HG02884 (cell line): Measurements from ENCODE around the gene LUZP2.

Experiments used
- ATAC-seq: cut with Tn5 transposase; IDR thresholded peaks from one replicate; pipeline ENCODE4 v1.9.1; 2021; ENCODE audit warnings: mild to moderate bottlenecking, moderate library complexity; ENCODE audit not compliant: unreplicated experiment

Gene LUZP2

DNA sequence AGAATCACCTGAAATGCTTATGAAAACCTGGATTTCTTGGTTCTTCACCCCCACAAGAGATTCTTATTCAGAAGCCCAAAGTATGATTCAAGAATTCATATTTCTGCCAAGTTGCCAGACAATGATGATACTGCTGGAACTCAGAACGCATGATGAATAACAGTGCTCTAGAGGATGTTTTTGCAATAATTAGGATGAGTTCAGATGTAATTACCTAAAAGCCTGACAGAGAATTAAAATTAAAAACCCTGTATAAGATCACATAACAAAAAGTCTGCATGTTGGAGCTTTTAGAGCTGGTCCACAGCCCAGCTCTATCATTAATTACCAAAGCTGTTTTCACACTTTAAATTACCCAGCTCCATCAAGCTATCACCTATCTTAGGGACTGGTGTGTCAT, 211.8 kb downstream of the LUZP2 start:
- no peak for ATAC-seq

DNA sequence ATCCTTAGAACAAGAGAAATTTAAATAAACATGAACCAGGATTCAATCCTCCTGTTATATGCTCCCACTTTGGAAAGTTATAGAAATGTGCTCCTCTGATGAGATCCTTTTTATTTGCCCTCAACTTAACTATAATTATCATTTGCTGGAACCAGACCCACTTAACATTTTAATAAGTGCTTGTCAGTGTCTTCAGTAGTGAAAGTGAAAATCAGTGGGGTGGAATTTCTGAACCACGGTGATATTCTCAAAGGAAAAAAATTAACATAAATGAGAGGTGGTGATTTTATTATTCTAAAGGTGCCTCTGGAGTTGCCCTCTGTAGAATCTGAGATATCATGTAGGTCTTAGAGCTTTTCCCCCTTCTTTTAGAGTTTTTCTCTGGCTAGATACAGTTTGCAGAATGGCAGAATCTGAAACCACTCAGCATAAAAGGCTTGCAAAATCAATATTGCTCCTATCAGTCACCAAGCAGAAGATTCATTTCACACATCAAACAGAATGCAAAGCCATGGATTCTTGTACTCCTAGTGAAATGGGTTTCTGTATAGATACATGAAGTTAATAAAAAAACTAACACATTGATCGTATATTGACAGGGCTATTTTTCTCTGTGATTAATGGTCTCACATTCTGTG, 213.2 kb downstream of the LUZP2 start:
- ATAC-seq: no peak

DNA sequence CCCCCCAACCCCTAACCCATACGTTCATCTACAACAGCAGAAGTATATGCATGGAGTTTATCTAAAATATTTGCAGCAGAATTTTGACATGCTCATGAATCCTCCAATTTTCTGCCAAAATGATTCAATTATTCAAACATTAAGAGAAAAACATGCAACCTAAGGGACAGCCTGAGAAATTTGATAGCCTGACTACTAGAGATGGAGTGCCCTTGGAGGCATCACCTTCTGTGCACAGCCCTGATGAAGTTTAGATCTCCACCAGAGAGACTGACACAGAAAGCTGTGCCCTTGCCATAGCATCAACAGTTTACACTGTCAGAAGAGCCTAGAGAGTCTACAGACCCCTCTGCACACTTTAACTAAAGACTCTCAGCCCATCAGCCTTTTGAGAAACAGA, 217.7 kb downstream of the LUZP2 start:
- ATAC-seq: no peak

DNA sequence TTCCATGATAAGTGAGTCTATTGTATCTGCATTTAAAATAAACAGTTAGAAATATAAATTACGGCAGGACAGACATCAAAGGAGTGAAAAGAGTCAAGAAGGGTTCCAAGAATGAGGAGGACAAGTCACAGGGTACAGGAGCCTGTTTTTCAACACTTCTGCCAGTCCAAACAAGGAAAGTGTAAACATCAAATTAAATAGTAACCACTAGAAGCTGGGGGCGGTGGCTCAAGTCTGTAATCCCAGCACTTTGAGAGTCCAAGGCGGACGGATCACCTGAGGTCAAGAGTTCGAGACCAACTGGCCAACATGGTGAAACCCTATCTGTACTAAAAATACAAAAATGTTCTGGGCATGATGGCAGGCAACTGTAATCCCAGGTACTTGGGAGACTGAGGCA, 219.6 kb downstream of the LUZP2 start:
- no peak for ATAC-seq

DNA sequence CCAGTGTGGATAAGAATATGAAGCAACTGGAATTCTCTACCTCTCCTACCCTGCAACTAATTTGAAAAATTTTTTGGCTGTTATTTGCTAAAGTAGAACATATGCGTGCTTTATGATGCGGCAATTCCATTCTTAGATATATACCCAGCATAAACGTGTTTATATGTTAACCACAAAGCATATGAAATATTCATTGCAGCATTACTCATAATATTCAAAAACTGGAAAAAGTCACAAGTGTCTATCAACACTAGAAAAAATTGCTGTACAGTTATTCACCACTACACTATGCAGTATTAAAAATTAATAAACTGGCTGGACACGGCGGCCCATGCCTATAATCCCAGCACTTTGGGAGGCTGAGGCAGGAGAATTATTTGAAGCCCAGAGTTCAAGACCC, 226.4 kb downstream of the LUZP2 start:
- no peak for ATAC-seq

DNA sequence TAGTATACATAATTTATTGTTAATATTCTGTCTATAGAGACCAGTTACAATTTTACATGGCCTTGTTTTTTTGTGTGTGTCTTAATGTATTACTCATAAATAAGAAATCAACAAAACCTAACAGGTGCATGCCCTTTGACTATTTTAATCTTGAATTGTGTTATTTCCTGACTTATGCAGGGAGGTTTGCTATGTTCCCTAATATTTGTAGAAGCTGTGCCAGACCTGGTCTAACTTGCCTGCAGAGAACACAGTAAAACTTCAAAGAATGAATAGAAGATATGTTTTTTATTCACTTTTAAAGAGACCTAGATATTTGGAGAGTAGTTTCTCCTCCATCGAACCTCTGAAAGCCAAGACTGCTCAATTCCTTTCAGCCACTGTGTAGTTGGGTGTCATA, 234.7 kb downstream of the LUZP2 start:
- ATAC-seq: no peak

DNA sequence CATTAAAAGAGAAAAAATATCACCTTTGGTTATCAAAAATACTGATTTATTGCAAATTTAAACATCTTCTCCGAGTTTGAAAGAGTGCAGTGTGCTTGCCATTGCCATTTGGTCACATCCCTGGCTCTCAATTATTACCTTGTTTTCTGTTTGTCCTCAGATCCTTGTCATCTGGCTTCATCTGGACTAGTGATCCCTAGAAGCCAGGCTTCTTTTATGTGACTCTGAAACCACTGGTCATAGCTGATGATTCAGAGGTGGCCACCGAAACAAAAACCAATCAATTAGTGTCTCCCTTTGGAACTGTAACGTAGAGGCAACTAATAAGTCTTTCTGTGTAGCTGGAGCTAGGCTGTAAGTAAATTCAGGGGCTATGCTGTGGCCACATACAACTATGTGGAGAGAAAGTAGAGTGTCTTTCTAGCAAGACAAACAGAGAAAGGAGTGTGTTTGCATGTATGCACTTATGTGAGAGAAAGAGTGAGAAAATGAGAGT, 237.9 kb downstream of the LUZP2 start:
- ATAC-seq: no peak

DNA sequence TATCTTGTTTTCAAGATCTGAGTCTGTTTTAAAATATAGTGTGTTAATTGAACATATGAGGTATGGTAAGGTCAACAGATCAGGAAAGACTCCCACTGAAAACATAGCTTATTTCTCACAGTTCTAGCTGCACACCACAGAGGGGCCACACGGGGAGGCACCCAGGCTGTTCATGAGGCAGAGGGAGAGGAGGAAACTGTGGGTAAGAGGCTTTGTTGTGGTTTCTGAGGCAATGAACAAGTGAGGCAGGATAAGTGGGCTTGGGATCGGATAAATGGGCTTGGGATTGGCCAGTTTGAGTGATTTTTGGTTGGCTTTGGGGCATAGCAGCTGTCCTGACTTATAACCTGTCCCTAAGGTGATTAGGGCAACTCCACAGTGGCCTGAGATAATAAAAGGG, 242.1 kb downstream of the LUZP2 start:
- ATAC-seq: no peak

DNA sequence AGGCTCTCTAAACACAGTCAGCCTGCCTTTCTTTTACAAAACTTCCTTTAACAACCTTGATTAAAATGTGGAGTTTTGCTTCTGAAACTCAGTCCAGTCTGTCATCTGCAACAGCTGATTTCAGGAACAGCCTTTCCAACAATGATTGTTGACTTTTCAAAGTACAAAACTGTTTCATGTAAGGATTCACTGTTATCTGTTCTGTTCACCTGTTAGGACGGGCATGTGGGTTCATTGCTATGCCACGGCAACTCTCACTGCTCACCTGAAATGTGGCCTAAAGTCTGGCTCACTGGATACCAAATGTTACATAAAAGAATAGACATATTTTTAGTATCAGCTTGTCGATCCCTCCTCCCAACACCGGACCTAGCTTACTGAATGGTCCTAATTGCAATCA, 242.8 kb downstream of the LUZP2 start:
- no peak for ATAC-seq

DNA sequence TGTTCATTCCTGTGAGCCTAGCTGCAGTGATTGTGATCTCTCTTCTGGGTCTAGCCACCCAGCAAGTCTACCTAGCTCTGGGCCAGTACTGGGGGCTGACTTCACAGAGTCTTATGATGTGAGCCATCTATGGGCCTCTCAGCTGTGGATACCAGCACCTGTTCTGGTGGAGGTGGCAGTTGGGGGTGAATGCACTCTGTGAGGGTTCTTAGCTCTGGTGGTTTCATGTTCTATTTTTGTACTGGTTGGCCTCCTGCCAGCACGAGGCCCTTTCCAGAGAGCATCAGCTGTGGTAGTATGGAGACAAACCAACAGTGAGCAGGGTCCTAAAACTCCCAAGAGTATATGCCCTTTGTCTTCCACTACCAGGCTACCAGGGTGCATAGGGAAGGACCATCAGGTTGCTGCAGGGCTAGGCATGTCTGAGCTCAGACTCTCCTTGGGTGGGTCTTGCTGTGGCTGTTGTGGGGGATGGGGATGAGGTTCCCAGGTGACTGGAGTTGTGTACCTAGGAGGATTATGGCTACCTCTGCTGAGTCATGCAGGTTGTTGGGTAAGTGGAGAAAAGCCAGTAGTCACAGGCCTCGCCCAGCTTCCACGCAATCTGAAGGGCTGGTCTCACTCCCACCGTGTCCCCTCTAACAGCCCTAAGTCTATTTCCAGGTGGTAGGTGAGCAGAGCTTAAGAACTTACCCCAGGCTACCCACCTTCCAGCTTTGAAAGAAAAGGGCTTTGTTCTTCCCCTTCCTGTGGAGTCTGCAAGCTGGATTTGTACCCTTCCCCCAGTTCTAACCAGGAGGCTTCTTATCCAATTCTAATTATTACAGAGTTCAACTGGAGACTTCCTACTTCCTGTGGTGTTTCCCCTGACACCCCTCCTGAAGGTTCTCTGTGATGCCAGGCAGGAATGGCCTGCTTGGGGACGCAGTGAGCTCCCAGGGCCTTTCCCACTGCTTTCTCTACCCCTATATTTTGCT, 250.7 kb downstream of the LUZP2 start:
- ATAC-seq: no peak

DNA sequence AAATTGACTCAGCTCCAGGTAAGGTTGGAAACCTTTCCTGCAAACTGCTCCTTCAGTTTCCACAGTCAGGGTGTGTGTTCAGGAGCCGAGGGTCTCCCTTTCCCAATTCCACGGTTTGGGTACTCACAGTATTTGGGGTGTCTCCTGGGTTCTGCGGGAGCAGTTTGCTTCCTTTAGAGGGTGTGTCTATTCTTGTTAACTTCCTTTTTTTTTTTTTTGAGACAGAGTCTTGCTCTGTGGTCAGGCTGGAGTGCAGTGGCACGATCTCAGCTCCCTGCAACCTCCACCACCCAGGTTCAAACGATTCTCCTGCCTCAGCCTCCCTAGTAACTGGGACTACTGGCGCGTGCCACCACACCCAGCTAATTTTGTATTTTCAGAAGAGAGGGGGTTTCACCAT, 251.4 kb downstream of the LUZP2 start:
- no peak for ATAC-seq

DNA sequence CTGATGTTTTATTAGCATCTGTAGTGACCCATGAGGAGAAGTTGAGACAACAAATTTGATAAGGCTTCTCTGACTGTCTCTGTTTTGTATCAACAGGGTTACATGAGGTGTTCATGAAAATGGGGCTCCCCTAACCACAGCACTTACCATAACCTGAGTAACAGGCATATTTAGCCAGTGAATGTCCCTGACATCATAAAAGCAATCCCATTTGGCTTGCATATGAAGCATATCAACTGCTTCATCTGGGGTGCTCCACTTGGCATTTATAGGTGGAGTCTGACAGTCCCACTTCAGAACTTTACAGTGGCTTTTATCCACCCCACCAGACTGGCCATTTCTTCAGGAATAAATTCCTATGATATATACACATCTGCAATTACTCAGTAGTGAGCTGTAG, 257.6 kb downstream of the LUZP2 start:
- ATAC-seq: no peak

DNA sequence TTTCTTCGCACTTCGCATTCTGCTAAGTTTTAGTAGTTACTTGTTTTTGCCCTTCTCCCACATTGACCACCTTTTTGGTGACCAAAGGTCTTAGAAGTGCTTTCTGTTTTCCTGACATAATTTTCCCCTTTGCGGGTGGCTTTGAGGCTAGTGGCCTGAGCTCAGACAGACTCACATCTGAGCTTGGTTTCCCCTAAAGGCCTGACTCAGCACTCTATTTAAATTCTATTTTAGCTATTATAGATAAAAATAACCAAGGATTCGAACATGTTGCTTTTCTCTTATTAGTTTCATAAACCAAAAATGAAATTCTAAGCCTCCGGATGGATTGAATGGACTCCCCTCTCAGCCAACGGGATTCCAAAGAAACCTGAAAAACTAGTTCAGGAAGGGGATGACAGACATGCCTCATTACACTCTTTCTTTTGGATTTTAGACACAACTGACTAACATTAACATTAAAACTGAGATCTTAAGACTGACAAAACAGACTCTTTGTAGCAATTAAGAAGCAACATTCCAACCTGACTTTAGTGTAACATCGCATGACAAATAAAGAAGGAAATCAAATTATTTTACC, 258.5 kb downstream of the LUZP2 start:
- ATAC-seq: no peak

DNA sequence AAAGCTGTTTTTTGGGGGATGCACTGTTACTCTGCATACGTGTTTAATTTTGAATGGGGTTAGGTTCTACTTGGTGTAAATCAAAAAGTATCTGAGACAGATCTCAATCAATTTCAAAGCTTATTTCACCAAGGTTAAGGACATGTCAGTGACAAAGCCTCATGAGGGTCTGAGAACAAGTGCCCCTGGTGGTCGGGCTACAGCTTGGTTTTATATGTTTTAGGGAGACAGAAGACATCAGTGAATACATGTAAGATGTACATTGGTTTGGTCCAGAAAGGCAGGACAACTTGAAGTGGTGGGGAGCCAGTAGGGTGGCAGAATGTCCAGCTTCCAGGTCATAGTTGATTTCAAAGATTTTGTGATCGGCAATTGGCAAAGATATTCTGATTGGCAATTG, 262.9 kb downstream of the LUZP2 start:
- no peak for ATAC-seq

DNA sequence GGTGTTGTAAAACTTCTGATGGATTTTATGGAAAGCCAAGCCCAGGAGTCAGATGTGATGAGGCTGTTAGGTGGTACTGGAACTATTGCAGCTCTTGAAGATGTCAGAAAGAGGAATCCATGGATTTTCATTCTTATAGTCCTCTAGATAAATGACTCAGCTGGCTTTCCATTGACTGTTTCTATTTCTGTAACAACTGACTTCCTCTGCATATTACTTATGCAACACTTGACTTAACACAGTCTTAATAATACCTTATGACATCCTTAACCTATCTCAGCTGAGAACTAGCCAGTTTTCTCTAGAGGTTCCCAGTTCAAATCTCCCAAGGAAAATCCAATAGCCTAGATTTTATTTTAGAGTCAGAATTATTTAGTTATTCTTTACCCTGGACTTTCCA, 263.8 kb downstream of the LUZP2 start:
- no peak for ATAC-seq

DNA sequence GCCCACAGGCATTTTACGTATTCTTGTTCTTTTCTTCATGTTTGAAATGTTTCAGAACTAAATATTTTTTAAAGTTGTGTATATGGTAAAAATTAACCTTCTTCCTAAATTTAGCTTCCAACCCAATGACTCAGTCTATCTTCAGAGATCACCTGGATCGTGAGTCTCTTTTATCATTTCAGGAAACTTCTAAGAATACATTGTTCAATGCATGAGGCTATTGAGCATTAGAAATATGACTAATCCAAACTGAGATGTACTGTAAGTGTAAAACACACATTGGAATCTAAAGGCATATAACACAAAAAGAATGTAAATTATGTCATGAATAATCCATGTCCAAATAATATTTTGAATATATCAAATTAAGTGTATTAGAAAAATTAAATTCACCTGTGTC, 265.2 kb downstream of the LUZP2 start:
- no peak for ATAC-seq

DNA sequence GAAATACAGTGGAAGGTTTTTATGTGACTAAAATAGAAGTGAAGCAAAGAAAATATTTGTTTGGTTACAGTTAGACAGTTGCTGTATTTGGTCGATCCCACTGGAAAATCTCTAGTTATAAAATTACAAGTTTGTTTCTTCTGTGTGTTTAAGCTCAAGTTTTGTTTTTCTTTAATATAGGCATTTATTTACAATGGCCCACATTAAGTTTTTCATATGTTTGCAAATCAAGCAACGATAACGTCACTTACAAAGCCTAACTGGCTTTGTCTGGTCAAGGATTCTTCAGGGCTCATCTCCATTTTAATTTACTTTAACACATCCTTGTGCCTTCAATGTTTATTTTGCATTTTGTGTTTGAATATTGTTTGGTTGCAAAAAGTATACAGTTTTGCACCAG, 270.6 kb downstream of the LUZP2 start:
- no peak for ATAC-seq

DNA sequence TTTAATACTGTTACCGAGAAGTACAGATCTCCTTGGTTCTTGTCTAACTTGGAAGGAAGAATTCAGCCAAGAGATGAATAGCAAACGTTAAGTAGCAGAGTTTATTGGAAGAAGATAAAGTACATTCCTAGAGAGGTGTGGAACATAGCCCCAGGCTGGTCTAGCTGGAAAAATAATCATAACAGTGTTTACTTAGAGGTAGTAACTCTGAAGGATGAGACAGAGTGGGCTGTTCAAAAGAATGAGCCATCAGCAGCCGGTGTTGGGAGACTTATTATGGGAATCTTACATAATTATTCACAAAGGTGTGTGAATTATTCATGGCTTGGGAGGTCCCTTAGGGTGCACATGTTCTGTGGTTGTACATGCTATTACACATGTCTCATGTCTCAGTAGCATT, 276.5 kb downstream of the LUZP2 start:
- no peak for ATAC-seq

DNA sequence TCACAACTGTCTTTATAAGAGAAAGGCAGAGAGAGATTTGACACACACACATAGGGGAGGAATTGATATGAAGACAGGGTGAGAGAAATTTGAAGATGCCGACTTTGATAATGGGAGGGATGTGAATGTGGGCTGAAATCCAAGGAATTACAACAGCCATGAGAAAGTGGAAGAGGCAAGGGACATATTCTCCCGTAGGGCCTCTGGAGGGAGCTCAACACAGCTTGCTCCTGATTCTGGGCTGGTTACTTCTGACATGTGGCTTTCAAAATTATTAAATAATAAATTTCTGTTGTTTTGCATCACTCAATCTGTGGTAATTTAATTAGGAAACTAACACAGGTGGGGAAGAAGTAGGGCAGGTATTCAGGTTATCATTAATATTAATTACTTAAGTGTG, 282.9 kb downstream of the LUZP2 start:
- no peak for ATAC-seq

DNA sequence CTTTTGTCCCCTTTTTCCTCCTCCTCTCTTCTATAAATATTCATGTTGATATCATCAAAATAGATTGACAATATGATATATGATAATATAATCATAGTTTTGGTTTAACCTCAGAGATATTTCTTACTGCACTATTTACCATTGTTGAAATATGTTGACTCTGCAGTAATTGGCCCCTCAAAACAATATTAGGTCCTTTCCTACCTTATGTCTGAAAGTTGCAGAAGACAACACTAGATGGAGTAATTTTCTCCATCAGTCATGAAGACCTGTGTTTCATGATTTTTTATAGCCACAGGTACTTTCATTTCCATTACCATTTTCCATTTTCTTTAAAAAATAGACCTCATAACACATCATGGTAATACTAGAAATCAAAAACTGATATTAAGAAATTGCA, 284.4 kb downstream of the LUZP2 start:
- ATAC-seq: no peak

DNA sequence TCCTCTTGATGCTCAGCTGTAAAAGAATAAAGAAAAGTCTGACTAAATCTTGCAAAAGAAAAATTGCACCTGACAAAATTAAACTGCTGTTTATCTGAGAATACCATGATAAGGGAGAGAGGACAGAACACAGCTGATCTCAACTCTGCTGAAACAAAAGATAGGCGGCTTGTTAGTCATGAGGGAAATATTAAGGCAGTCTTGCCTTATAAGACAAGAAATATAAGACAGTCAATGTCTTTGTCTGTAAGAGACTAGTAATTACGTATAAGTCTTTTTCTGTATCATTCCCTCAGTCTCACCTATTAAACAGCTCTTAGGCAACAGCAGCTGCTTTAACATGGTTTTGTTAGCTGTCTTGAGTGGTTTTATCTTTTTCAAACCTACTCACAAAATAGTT, 296.6 kb downstream of the LUZP2 start:
- ATAC-seq: no peak

DNA sequence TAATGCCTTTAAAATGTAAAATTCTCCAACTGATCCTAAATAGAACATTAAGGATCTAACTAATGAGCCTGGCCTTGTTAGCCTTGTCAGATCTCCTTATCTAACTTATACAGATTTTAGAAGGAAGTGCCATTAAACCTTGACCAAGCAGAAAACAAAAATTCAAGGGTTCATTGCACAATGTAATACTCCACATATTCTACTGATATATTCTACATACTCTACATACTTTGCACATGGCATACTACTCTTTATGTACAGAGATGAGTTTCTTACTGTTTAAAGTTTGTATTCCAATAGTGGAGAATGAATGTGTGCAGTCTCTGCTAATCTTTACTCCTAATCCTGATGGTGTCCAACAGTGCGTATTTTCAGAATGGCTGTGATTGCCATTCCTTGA, 297.2 kb downstream of the LUZP2 start:
- ATAC-seq: no peak
